GM18873 (cell line): ENCODE data around the gene RNF145.
"Not testable (repeated sequence)": the region's sequence is repeated elsewhere in the genome, so short reads cannot be mapped to it uniquely, and the experiment has no call there.

Experiments
- ATAC-seq: cut with Tn5 transposase; IDR thresholded peaks from one replicate; pipeline ENCODE4 v1.9.1; 2021; ENCODE audit warnings: mild to moderate bottlenecking, moderate library complexity, moderate number of reproducible peaks; ENCODE audit not compliant: unreplicated experiment, low FRiP score

The RNF145 gene

GRCh38 chr5:159209438-159210209 is at the start of gene RNF145:
Gene RNF145, minus strand, starts transcription at chr5:159209553. Its CDS starts 5,936 bp downstream, at chr5:159203617.
- ATAC-seq: peak; percentile 58

GRCh38 chr5:159258361-159258760 is 49.0 kb upstream of the RNF145 start:
- no peak for ATAC-seq

GRCh38 chr5:159257629-159258283 is 48.4 kb upstream of the RNF145 start:
- ATAC-seq: no peak

GRCh38 chr5:159257007-159257406 is 47.7 kb upstream of the RNF145 start:
- no peak for ATAC-seq

GRCh38 chr5:159252195-159252594 is 42.8 kb upstream of the RNF145 start:
- no peak for ATAC-seq

GRCh38 chr5:159249158-159249557 is 39.8 kb upstream of the RNF145 start:
- ATAC-seq: no peak

GRCh38 chr5:159244890-159245289 is 35.5 kb upstream of the RNF145 start:
- no peak for ATAC-seq

GRCh38 chr5:159244163-159244562 is 34.8 kb upstream of the RNF145 start:
- no peak for ATAC-seq

- ATAC-seq: no peak
Observed at GRCh38 chr5:159243385-159243784, 34.0 kb upstream of the RNF145 start.

- ATAC-seq: no peak
Observed at GRCh38 chr5:159242656-159243055, 33.3 kb upstream of the RNF145 start.

GRCh38 chr5:159241946-159242552 is 32.7 kb upstream of the RNF145 start:
- ATAC-seq: no peak

GRCh38 chr5:159240301-159240870 is 31.0 kb upstream of the RNF145 start:
- ATAC-seq: no peak

- ATAC-seq: not testable (repeated sequence)
Observed at GRCh38 chr5:159235871-159236520, 26.6 kb upstream of the RNF145 start.

- ATAC-seq: no peak
Observed at GRCh38 chr5:159231167-159231566, 21.8 kb upstream of the RNF145 start.

GRCh38 chr5:159230657-159231056 is 21.3 kb upstream of the RNF145 start:
- no peak for ATAC-seq

- ATAC-seq: not testable (repeated sequence)
Observed at GRCh38 chr5:159228097-159228496, 18.7 kb upstream of the RNF145 start.

GRCh38 chr5:159227452-159227851 is 18.1 kb upstream of the RNF145 start:
- no peak for ATAC-seq

- ATAC-seq: no peak
Observed at GRCh38 chr5:159226451-159226850, 17.1 kb upstream of the RNF145 start.

GRCh38 chr5:159224471-159224870 is 15.1 kb upstream of the RNF145 start:
- no peak for ATAC-seq

- ATAC-seq: no peak
Observed at GRCh38 chr5:159223469-159223868, 14.1 kb upstream of the RNF145 start.

- ATAC-seq: no peak
Observed at GRCh38 chr5:159220206-159220605, 10.9 kb upstream of the RNF145 start.
